BE2C (cell line): ENCODE measurements around the gene HLX.
A peak's percentile ranks its signal among the peaks of the same experiment; 100 is the strongest.

ENCODE experiments used
- DNase-seq: peaks from one replicate; pipeline ENCODE4 v3.0.0-alpha.2; 2020
- H3K27me3 ChIP-seq: fragments of 250-450 bp; sonication (Bioruptor Pico); 2 replicates; pipeline ENCODE4 v1.5.1; 2020; ENCODE audit warnings: mild to moderate bottlenecking
- H3K36me3 ChIP-seq: fragments of 250-450 bp; sonication (Bioruptor Pico); 2 replicates; pipeline ENCODE4 v1.5.1; 2020; ENCODE audit warnings: mild to moderate bottlenecking
- H3K4me1 ChIP-seq: fragments of 250-450 bp; sonication (Bioruptor Pico); 2 replicates; pipeline ENCODE4 v1.5.1; 2020
- H3K4me3 ChIP-seq: 2 replicates; pipeline ENCODE4 v1.5.1; 2011; ENCODE audit warnings: low read depth, low read length
- H3K9me3 ChIP-seq: fragments of 250-450 bp; sonication (Bioruptor Pico); 2 replicates; pipeline ENCODE4 v1.5.1; 2020
- CTCF ChIP-seq: IDR thresholded peaks from 2 replicates; pipeline ENCODE4 v1.5.1; 2012; ENCODE audit warnings: mild to moderate bottlenecking, low read depth, low read length

HLX gene

DNA sequence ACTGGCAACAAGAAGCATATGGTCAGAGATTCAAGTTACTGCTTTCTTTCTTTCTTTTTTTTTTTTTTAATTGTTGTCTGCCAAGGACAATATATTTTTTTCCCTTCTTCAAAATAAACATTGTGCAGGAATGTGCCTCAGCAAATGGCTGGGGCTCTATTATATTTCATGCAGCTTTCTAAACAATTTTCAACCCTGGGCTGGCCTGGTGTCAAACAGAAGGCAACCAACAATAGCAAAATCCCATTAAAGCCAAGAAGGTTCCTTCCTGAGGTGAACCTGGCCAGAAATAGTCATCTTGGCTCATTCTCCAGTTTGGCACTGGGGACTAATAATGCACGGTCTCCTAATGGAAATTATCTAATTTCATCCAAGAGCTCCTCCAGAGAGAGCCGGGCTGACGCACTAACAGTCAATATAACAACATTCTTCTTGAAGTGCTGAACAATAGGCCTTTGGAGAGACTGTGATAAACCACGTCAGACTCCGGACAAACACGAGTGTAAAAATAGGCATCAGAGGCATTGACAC lies 35.7 kb upstream of the HLX start:
- TF ChIP-seq CTCF: no peak
- Histone ChIP-seq H3K4me1 (no peaks in the 10 kb centered on the region), H3K4me3 (no peak overlapping the region), H3K36me3 (no peaks in the 10 kb centered on the region), H3K27me3 (no peaks in the 10 kb centered on the region), H3K9me3 (no peaks in the 10 kb centered on the region)
- DNase-seq: no peak

DNA sequence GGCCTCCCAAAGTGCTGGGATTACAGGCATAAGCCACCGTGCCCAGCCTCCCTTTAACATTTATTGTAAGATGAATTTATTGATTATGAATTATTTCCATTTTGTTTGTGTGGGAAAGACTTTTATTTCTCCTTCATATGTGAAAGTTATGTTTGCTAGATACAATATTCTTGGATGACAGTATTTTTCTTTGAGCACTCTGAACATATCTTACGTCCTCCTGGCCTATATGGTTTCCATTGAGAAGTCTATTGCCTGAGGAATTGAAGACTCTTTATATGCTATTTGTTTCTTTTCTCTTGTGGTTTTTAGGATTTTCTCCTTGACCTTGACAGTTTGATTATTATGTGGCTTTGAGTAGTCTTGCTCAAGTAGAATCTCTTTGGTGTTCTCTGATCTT lies 26.8 kb upstream of the HLX start:
- Histone ChIP-seq H3K4me1 (no peaks in the 10 kb centered on the region), H3K27me3 (no peaks in the 10 kb centered on the region), H3K9me3 (no peaks in the 10 kb centered on the region), H3K36me3 (no peaks in the 10 kb centered on the region), H3K4me3 (no peak overlapping the region)
- TF ChIP-seq CTCF: no peak
- DNase-seq: no peak

DNA sequence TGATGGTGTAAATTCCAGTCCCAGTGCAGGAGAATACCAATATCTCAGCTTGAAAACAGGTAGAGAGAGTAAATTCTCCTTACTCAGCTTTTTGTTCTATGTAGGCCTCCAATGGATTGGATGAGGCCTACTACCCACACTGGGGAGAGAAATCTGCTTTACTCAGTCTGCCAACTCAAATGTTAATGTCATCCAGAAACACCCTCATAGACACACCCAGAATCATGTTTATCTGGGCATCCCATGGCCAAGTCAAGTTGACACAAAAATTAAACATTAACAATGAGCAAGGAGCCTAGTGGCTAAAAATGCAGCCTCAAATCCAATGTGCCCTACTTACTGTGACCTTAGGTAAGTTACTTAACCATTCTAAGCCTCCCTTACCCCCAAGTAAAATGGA lies 6.9 kb upstream of the HLX start:
- H3K4me3 ChIP-seq: no peak overlapping the region
- H3K9me3 ChIP-seq: no peaks in the 10 kb centered on the region
- DNase-seq: no peak
- H3K36me3 ChIP-seq: no peaks in the 10 kb centered on the region
- TF ChIP-seq CTCF: no peak
- no peaks in the 10 kb centered on the region; the same call in 1 of the 2 replicates for H3K4me1 ChIP-seq
- H3K27me3 ChIP-seq: no peaks in the 10 kb centered on the region

DNA sequence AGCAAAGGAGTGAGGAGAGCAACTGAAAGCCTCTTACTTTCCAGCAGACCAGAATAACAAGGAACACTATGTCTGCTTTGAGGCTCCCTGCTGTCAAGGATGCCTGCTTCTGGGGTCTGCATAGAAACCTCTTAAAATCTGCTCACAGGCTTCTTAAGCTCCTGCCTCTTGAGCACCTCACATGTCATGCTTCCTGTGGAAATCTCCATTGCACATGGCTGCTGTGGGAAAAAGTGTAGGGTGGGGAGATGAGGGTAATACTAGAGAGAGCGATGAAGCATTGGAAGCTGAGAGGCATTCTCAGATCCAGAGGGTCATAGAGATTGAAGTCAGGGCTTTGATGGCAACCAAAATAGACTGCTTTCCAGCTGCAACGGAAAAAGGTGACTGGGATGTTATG lies 6.2 kb upstream of the HLX start:
- H3K36me3 ChIP-seq: no peaks in the 10 kb centered on the region
- DNase-seq: no peak
- no peak overlapping the region for H3K4me3 ChIP-seq
- H3K4me1 ChIP-seq: no peaks in the 10 kb centered on the region; the same call in 1 of the 2 replicates
- H3K27me3 ChIP-seq: no peaks in the 10 kb centered on the region
- no peaks in the 10 kb centered on the region for H3K9me3 ChIP-seq
- TF ChIP-seq CTCF: no peak

DNA sequence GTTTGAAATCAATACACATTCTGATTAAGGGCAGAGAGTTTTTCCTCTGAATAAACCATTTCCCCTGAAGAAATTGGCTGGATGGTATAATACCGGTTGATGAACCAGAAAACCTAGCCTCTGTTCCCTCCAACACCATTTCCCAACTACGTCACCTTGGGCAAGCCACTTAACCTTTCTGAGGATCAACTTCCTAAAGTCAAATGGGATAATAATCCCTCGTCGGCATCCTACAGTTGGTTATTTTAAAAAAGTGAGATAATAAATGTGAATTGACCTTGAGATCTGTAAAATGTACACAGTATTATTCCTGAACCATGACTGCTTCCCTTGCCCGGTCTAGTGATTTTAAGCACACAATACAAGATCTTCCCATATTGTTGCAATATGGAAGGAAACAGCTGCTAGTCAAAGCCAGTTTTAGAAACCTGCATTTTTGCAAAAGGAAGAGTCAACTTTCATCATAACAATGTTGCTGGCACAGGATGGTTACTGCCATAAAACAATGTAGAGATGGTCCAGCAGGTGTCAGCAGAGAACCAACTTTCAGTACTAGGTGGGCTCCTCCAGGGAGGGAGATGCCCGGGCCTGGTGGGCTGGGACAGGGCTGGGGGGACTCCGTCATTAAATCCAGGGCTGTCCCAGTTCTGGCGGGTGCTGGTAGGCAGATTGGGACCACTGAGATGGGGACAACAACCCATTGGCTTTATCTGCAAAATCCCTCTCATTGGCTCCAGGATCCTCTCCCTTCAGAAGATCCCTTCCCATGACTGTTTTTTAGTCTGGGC lies 5.2 kb upstream of the HLX start:
- Histone ChIP-seq H3K4me3 (no peak overlapping the region), H3K4me1 (no peaks in the 10 kb centered on the region; the same call in 1 of the 2 replicates), H3K36me3 (no peaks in the 10 kb centered on the region), H3K9me3 (no peaks in the 10 kb centered on the region), H3K27me3 (no peaks in the 10 kb centered on the region)
- peak; percentile 74 for DNase-seq
- peak; percentile 88 for TF ChIP-seq CTCF

DNA sequence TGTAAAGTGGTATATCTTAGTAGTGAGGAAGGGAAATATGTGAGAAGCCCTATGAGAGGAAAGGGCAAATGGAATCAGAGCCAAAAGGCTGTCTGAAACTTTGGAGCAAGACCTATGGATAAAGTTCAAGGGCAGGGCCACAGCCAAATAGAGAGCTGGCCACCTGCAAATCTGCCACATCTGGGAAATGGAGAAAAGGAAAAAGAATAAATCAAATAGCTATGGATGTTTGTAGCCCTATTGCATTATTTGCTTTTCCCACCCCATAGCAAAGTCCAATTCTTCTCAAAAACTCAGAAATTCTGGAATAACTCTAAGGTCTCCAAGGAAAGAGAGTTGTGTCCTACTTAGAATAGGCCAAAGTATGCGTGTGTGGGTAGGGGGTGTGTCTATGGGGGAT lies 4.0 kb upstream of the HLX start:
- no peak for DNase-seq
- no peak overlapping the region for H3K4me3 ChIP-seq
- H3K4me1 ChIP-seq: no peaks in the 10 kb centered on the region; the same call in 1 of the 2 replicates
- H3K36me3 ChIP-seq: no peaks in the 10 kb centered on the region
- H3K27me3 ChIP-seq: no peaks in the 10 kb centered on the region
- no peak for TF ChIP-seq CTCF
- H3K9me3 ChIP-seq: no peaks in the 10 kb centered on the region
